A549 (cell line): ENCODE measurements around the gene BIK. TPM values are rescaled to one million over a fixed set of nuclear protein-coding genes. Genes with fewer than 3 reads are reported as not detected.

Experiments used
- ATAC-seq, 2 experiments: fragments of 200-7000 bp in 1 of 2; fragments of >200 bp in 1 of 2; cut with Nextera tagmentation in 1 of 2; cut with Tn5 transposase in 1 of 2; 3 replicates each; pipeline versions ENCODE4 v1.8.0 to v1.9.1; 2018 to 2020; ENCODE audit warnings: mild to moderate bottlenecking in 1 of 2, moderate library complexity in 1 of 2
- CTCF ChIA-PET: fragments of 300-600 bp; sonication (Branson Sonifier 250); formaldehyde crosslinking; extraction: SDS; loops from one replicate; lab custom pipeline; 2021; ENCODE audit warnings: antibody characterized with exemption, inconsistent platforms; lab: Yijun Ruan, JAX
- POLR2A ChIA-PET: fragments of 350-600 bp; formaldehyde crosslinking; extraction: SDS; loops from one replicate; lab custom pipeline; 2021; ENCODE audit warnings: antibody characterized with exemption, inconsistent platforms; lab: Yijun Ruan, JAX
- DNase-seq, 2 experiments: peaks; one replicate each; pipeline versions ENCODE4 v3.0.0 to v3.0.0-alpha.2; 2011 to 2016; ENCODE audit warnings: low read depth in 1 of 2, low spot score in 1 of 2
- FAIRE-seq: peaks from 2 replicates; lab custom pipeline; 2011; peaks lifted over from hg19 to GRCh38; lab: Jason Lieb, UNC
- H3K27ac ChIP-seq, 2 experiments: fragments of >200 bp; sonication (Bioruptor Twin); formaldehyde crosslinking; 3 replicates each; pipeline ENCODE4 v1.5.1; 2016 to 2017
- H3K4me1 ChIP-seq: fragments of >200 bp; sonication (Bioruptor Twin); formaldehyde crosslinking; 3 replicates; pipeline ENCODE4 v1.6.1; 2016
- H3K4me2 ChIP-seq: fragments of >200 bp; sonication (Bioruptor Twin); formaldehyde crosslinking; 3 replicates; pipeline ENCODE4 v1.6.1; 2016
- H3K4me3 ChIP-seq: fragments of >200 bp; sonication (Bioruptor Twin); formaldehyde crosslinking; 3 replicates; pipeline ENCODE4 v1.5.1; 2016
- H3K9me3 ChIP-seq: fragments of >200 bp; sonication (Bioruptor Twin); formaldehyde crosslinking; 3 replicates; pipeline ENCODE4 v1.6.1; 2016
- ATOH8 ChIP-seq: fragments of 250-450 bp; sonication (Bioruptor Pico); IDR thresholded peaks from 2 replicates; pipeline ENCODE4 v1.5.0; 2020; ENCODE audit warnings: low read depth, mild to moderate bottlenecking, moderate library complexity
- BHLHE40 ChIP-seq: IDR thresholded peaks from 2 replicates; pipeline ENCODE4 v1.6.1; 2012; ENCODE audit warnings: low read depth, low read length, inconsistent platforms
- CBX8 ChIP-seq: fragments of 200-600 bp; sonication (generic); IDR thresholded peaks from 2 replicates; pipeline ENCODE4 v1.6.1; 2016
- E2F6 ChIP-seq: IDR thresholded peaks from 2 replicates; pipeline ENCODE4 v1.6.1; 2012; ENCODE audit warnings: low read depth, borderline replicate concordance
- EHMT2 ChIP-seq: fragments of 200-600 bp; sonication (generic); IDR thresholded peaks from 2 replicates; pipeline ENCODE4 v1.6.1; 2016; ENCODE audit warnings: antibody characterized with exemption, low read depth, mild to moderate bottlenecking, moderate library complexity
- ELK1 ChIP-seq: fragments of 150-350 bp; IDR thresholded peaks from 2 replicates; pipeline ENCODE4 v1.6.1; 2014; ENCODE audit warnings: low read depth, mild to moderate bottlenecking, low read length
- ESRRA ChIP-seq: fragments of 150-350 bp; IDR thresholded peaks from 2 replicates; pipeline ENCODE4 v1.6.1; 2014; ENCODE audit warnings: mild to moderate bottlenecking, low read length, borderline replicate concordance
- HDAC2 ChIP-seq: fragments of 200-600 bp; sonication (generic); IDR thresholded peaks from 2 replicates; pipeline ENCODE4 v1.6.1; 2016
- HEYL ChIP-seq: fragments of 250-450 bp; sonication (Bioruptor Pico); IDR thresholded peaks from 2 replicates; pipeline ENCODE4 v1.8.0; 2021; ENCODE audit warnings: mild to moderate bottlenecking, moderate library complexity
- JUN ChIP-seq, 2 experiments: fragments of >200 bp; sonication (Bioruptor Twin); formaldehyde crosslinking; IDR thresholded peaks; 2 replicates in 1 of 2; 3 replicates in 1 of 2; pipeline ENCODE4 v1.6.1; 2016 to 2017
- KDM1A ChIP-seq: fragments of 200-600 bp; sonication (generic); IDR thresholded peaks from 2 replicates; pipeline ENCODE4 v1.6.1; 2016; ENCODE audit warnings: low read depth, mild to moderate bottlenecking
- KDM5A ChIP-seq: fragments of 200-600 bp; sonication (generic); IDR thresholded peaks from 2 replicates; pipeline ENCODE4 v1.6.1; 2016; ENCODE audit warnings: antibody characterized with exemption, mild to moderate bottlenecking
- MAZ ChIP-seq: fragments of 150-350 bp; IDR thresholded peaks from 2 replicates; pipeline ENCODE4 v1.6.1; 2014; ENCODE audit warnings: antibody characterized with exemption, low read depth, low read length, borderline replicate concordance
- MYC ChIP-seq: IDR thresholded peaks from 2 replicates; pipeline ENCODE4 v1.6.1; 2012; ENCODE audit warnings: mild to moderate bottlenecking, inconsistent platforms, low read length, improper control_type of control experiment, borderline replicate concordance
- NFE2L2 ChIP-seq: fragments of 150-350 bp; conservative IDR thresholded peaks from 2 replicates; pipeline ENCODE4 v1.6.1; 2014; ENCODE audit warnings: low read length
- NPAS2 ChIP-seq: fragments of 250-450 bp; sonication (Bioruptor Pico); IDR thresholded peaks from 2 replicates; pipeline ENCODE4 v1.8.0; 2022; ENCODE audit warnings: mild to moderate bottlenecking, moderate library complexity, borderline replicate concordance
- NR3C1 ChIP-seq: fragments of >200 bp; sonication (Bioruptor Twin); formaldehyde crosslinking; IDR thresholded peaks from 3 replicates; pipeline ENCODE4 v1.6.1; 2017
- PHF8 ChIP-seq: fragments of 200-600 bp; sonication (generic); IDR thresholded peaks from 2 replicates; pipeline ENCODE4 v1.6.1; 2016; ENCODE audit warnings: low read depth, mild to moderate bottlenecking, antibody characterized with exemption, moderate library complexity, borderline replicate concordance
- POLR2A ChIP-seq: IDR thresholded peaks from 2 replicates; pipeline ENCODE4 v1.6.1; 2012; ENCODE audit warnings: mild to moderate bottlenecking, low read length
- SREBF2 ChIP-seq: fragments of 450-650 bp; IDR thresholded peaks from 2 replicates; pipeline ENCODE4 v1.6.1; 2014; ENCODE audit warnings: mild to moderate bottlenecking, moderate library complexity
- USF2 ChIP-seq: fragments of 450-650 bp; IDR thresholded peaks from 2 replicates; pipeline ENCODE4 v1.6.1; 2014; ENCODE audit warnings: antibody characterized with exemption
- ZNF302 ChIP-seq: fragments of 250-450 bp; sonication (Bioruptor Pico); IDR thresholded peaks from 2 replicates; pipeline ENCODE4 v1.9.0; 2021; ENCODE audit warnings: inconsistent platforms, mild to moderate bottlenecking, moderate library complexity
- WGBS: methylation state at CpG from one replicate; pipeline ENCODE4 v1.1.6; 2017; ENCODE audit errors: missing lambda C conversion rate; 5-methylcytosine and 5-hydroxymethylcytosine counted together
- polyA plus RNA-seq, 4 experiments: library from polyadenylated mRNA; depleted of rRNA in 3 of 4; stranded (reverse); fragments of >200 nt; fragmentation: RNase III in 1 of 4; extraction: RNeasy Plus Mini Kit Qiagen cat#74134 plus additional on column Dnase treatment in 1 of 4; gene quantifications; 2 replicates in 3 of 4; 3 replicates in 1 of 4; pipeline ENCODE4 v1.2.3, GENCODE V29; 2011 to 2017
- TF ChIP-seq, protein P1 (sequence below): IDR thresholded peaks from 2 replicates; pipeline ENCODE4 v1.6.1; 2012
- TF ChIP-seq, protein P2 (sequence below): fragments of >200 bp; sonication (Bioruptor Twin); formaldehyde crosslinking; IDR thresholded peaks from 3 replicates; pipeline ENCODE4 v1.5.1; 2016
- TF ChIP-seq, protein P3 (sequence below): fragments of >200 bp; sonication (Bioruptor Twin); formaldehyde crosslinking; IDR thresholded peaks from 2 replicates; pipeline ENCODE4 v1.6.1; 2016
- TF ChIP-seq, protein P4 (sequence below): IDR thresholded peaks from 2 replicates; pipeline ENCODE4 v1.6.1; 2012

The BIK gene
- polyA plus RNA-seq, 2 of the 4 experiments (the other 2 are of a cell fraction) = 0.54 to 0.88 TPM

DNA sequence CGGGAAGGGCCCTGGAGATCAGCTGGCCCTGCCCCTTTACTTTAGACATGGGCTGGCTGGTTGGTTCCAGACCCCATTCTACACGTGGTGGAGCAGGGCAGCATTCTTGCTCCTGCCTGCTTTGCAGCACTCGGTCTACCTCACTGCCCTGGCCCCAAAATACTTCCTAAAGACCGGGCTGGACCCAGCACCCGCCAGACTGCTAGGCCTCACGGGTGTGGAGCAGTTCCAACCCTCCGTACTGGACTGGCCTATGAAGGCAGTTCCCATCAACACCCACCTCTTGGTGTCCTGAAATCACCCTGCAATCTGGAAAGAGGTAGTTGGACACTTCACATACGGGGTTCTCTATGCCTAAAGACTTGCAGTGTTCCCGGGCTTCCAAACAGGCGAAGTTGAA, 26.3 kb downstream of the BIK start:
- Histone ChIP-seq H3K4me3 (no peak overlapping the region), H3K4me2 (no peak overlapping the region), H3K27ac (no peak overlapping the region), H3K9me3 (no peaks in the 10 kb centered on the region), H3K4me1 (peaks cover 1% of the 10 kb centered on the region; the same call in 2 of the 3 replicates)
- 82% methylated on average over 7 of the region's 10 CpGs for WGBS
- ATAC-seq (no peak), FAIRE-seq (no peak), DNase-seq (no peak)
- TF ChIP-seq SREBF2 (no peak), NPAS2 (CRISPR knock-in tag) (no peak), HDAC2 (no peak), ZNF302 (CRISPR knock-in tag) (no peak), ATOH8 (no peak), CBX8 (no peak), EHMT2 (no peak), KDM1A (no peak), USF2 (no peak)
- POLR2A ChIA-PET = no interaction called here
- CTCF ChIA-PET = interaction anchor here (0.6 to 1.9 kb wide), 3 partner anchors 9 to 54 kb away, joined by 3 to 7 read pairs (median 3); no protein-coding TSS in a partner anchor

- DNase-seq (peak; percentile 65 to 74), ATAC-seq (peak; percentile 95 to 97), FAIRE-seq (no peak)
- 2% methylated on average over 10 of the region's 83 CpGs for WGBS
- ChIA-PET POLR2A (interaction anchor here (0.5 kb wide), 1 partner anchor 204 kb away, joined by 5 read pairs; no protein-coding TSS in a partner anchor), CTCF (no interaction called here)
- peak within 1 kb of the TSS; percentile 97 for H3K4me3 ChIP-seq
- H3K4me1 ChIP-seq = peaks cover 6% of the 10 kb centered on the region; the same call in 2 of the 3 replicates
- no peaks in the 10 kb centered on the region for H3K9me3 ChIP-seq
- TF ChIP-seq, protein P1, sequence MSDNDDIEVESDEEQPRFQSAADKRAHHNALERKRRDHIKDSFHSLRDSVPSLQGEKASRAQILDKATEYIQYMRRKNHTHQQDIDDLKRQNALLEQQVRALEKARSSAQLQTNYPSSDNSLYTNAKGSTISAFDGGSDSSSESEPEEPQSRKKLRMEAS = peak; percentile 79
- TF ChIP-seq JUN (IDR thresholded peaks at IDR 0.05) (peak in 1 of 2 experiments; percentile 74; a peak in 2 of 5 replicates), MYC (peak; percentile 29; the same call in 1 of the 2 replicates), POLR2A (peak; percentile 54), PHF8 (peak; percentile 39; the same call in 1 of the 2 replicates), USF2 (no peak), KDM5A (0 out of 2 replicates have a peak, but pooled peaks have one; percentile 28), ELK1 (no peak)
- peak within 1 kb of the TSS; percentile 78 for H3K4me2 ChIP-seq
- H3K27ac ChIP-seq = peak within 1 kb of the TSS; percentile 85 to 97
Measured at GRCh38 chr22:43142880-43143562, 32.5 kb downstream of the BIK start, which contains the start of gene MCAT. MCAT (minus strand) TSS chr22:43143398; CDS start chr22:43143348, 50 bp downstream.

DNA sequence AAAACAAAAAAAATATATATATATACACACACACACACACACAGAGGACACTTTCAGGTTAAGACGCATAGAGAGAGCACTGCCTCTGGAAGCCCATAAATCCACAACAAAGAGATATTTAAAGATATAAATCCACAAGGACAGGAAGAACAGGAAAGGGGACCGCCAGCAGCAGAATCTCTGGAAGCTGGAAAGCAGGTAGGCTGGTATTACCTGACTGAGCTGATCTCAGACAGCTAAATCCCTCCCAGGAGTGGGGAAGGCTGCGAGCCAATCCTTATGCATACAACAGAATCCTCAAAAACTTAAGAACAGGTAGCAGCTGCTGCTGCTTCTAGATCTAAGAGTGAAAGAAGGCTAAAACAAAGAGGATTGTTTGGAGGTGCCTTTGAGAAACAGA, 34.4 kb downstream of the BIK start:
- ChIA-PET POLR2A (no interaction called here), CTCF (no interaction called here)
- FAIRE-seq = no peak
- H3K4me2 ChIP-seq = no peak overlapping the region
- H3K27ac ChIP-seq = no peak overlapping the region
- H3K9me3 ChIP-seq = no peaks in the 10 kb centered on the region
- no peak for DNase-seq
- no peak for ATAC-seq
- H3K4me1 ChIP-seq = peaks cover 6% of the 10 kb centered on the region; the same call in 2 of the 3 replicates
- WGBS = 77% methylated on average over 3 of the region's 3 CpGs
- no peak overlapping the region for H3K4me3 ChIP-seq
- TF ChIP-seq, protein P2, sequence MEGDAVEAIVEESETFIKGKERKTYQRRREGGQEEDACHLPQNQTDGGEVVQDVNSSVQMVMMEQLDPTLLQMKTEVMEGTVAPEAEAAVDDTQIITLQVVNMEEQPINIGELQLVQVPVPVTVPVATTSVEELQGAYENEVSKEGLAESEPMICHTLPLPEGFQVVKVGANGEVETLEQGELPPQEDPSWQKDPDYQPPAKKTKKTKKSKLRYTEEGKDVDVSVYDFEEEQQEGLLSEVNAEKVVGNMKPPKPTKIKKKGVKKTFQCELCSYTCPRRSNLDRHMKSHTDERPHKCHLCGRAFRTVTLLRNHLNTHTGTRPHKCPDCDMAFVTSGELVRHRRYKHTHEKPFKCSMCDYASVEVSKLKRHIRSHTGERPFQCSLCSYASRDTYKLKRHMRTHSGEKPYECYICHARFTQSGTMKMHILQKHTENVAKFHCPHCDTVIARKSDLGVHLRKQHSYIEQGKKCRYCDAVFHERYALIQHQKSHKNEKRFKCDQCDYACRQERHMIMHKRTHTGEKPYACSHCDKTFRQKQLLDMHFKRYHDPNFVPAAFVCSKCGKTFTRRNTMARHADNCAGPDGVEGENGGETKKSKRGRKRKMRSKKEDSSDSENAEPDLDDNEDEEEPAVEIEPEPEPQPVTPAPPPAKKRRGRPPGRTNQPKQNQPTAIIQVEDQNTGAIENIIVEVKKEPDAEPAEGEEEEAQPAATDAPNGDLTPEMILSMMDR = no peak
- TF ChIP-seq PHF8 (no peak), SREBF2 (no peak), NFE2L2 (no peak), EHMT2 (no peak), MAZ (no peak), NR3C1 (no peak), E2F6 (no peak), HEYL (no peak), ESRRA (no peak), BHLHE40 (no peak)
- TF ChIP-seq, protein P3, sequence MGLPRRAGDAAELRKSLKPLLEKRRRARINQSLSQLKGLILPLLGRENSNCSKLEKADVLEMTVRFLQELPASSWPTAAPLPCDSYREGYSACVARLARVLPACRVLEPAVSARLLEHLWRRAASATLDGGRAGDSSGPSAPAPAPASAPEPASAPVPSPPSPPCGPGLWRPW = no peak
- TF ChIP-seq, protein P4, sequence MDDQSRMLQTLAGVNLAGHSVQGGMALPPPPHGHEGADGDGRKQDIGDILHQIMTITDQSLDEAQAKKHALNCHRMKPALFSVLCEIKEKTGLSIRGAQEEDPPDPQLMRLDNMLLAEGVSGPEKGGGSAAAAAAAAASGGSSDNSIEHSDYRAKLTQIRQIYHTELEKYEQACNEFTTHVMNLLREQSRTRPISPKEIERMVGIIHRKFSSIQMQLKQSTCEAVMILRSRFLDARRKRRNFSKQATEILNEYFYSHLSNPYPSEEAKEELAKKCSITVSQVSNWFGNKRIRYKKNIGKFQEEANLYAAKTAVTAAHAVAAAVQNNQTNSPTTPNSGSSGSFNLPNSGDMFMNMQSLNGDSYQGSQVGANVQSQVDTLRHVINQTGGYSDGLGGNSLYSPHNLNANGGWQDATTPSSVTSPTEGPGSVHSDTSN = no peak
